C4-2B (cell line): ENCODE data around the gene PCYT1A.

ENCODE experiments used
- ZFX ChIP-seq: fragments of 450-650 bp; IDR thresholded peaks from 2 replicates; pipeline ENCODE4 v1.6.1; 2017
- TF ChIP-seq, protein P1 (sequence below): fragments of 450-650 bp; conservative IDR thresholded peaks from 2 replicates; pipeline ENCODE4 v1.5.1; 2017; ENCODE audit warnings: mild to moderate bottlenecking

GRCh38 chr3:196220587-196220986, 66.9 kb downstream of the PCYT1A start:
- TF ChIP-seq, protein P1, sequence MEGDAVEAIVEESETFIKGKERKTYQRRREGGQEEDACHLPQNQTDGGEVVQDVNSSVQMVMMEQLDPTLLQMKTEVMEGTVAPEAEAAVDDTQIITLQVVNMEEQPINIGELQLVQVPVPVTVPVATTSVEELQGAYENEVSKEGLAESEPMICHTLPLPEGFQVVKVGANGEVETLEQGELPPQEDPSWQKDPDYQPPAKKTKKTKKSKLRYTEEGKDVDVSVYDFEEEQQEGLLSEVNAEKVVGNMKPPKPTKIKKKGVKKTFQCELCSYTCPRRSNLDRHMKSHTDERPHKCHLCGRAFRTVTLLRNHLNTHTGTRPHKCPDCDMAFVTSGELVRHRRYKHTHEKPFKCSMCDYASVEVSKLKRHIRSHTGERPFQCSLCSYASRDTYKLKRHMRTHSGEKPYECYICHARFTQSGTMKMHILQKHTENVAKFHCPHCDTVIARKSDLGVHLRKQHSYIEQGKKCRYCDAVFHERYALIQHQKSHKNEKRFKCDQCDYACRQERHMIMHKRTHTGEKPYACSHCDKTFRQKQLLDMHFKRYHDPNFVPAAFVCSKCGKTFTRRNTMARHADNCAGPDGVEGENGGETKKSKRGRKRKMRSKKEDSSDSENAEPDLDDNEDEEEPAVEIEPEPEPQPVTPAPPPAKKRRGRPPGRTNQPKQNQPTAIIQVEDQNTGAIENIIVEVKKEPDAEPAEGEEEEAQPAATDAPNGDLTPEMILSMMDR = no peak
- TF ChIP-seq ZFX = no peak
